Sigmoid colon (tissue), 3 donors: ENCODE data around the gene ABHD16B.

Experiments used
- POLR2A ChIP-seq, 2 donors: fragments of 450-650 bp; IDR thresholded peaks; one replicate each; pipeline ENCODE4 v1.6.1; 2016; ENCODE audit warnings: antibody characterized with exemption in 2 of 2, mild to moderate bottlenecking in 2 of 2, moderate library complexity in 2 of 2
- TF ChIP-seq, protein P1 (sequence below), 4 experiments: fragments of 450-650 bp in 3 of 4; fragments of 200-600 bp in 1 of 4; IDR thresholded peaks; one replicate each; pipeline ENCODE4 v1.5.1; 2016 to 2019; ENCODE audit warnings: antibody characterized with exemption in 4 of 4, mild to moderate bottlenecking in 3 of 4, moderate library complexity in 2 of 4

DNA sequence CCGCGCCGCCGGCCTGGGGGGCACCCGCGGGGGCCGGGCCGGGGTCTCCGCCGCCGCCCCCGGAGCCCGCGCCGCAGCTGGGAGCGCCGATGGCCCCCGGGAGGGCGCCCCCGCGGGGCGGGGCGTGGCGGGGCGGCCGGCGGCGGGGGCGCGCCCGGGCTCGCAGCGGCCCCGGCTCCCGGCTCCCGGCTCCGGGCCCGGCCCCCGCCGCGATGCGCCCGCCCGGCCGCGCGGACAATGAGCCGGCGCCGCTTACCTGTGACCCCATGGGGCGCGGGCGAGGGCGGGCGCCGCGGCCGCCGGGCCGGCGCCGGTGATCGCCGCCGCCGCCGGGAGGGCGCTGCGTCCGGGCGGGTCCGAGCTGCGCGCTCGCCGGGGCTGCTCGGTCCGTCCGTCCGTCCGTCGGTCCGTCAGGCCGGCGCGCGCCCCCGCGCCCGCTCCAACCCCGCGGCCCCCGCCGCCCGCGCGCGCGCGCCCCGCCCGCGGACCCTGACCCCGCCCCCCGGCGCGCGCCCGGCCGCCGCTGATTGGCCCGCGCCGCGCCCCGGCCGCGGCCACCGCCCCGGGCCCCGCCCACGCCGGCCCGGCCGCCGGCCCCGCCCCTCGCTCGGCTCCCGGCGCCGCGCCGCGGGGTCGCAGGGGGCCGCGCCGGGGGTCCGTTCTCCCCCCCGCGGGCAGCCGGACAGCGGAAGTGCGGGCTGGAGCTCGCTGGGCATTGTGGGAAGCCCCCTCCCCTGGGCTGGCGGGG, 30.3 kb upstream of the ABHD16B start, which contains the start of gene ZBTB46:
- no peak for TF ChIP-seq POLR2A (IDR thresholded peaks at IDR 0.05)
- TF ChIP-seq, protein P1, sequence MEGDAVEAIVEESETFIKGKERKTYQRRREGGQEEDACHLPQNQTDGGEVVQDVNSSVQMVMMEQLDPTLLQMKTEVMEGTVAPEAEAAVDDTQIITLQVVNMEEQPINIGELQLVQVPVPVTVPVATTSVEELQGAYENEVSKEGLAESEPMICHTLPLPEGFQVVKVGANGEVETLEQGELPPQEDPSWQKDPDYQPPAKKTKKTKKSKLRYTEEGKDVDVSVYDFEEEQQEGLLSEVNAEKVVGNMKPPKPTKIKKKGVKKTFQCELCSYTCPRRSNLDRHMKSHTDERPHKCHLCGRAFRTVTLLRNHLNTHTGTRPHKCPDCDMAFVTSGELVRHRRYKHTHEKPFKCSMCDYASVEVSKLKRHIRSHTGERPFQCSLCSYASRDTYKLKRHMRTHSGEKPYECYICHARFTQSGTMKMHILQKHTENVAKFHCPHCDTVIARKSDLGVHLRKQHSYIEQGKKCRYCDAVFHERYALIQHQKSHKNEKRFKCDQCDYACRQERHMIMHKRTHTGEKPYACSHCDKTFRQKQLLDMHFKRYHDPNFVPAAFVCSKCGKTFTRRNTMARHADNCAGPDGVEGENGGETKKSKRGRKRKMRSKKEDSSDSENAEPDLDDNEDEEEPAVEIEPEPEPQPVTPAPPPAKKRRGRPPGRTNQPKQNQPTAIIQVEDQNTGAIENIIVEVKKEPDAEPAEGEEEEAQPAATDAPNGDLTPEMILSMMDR (IDR thresholded peaks at IDR 0.05), result no peak
